CD8-positive, alpha-beta memory T cell (primary cell): ENCODE measurements around the gene KCNJ6. TPM values are rescaled to one million over a fixed set of nuclear protein-coding genes. Genes with fewer than 3 reads are reported as not detected.
A peak's percentile ranks its signal among the peaks of the same experiment; 100 is the strongest.

Experiments
- CTCF ChIA-PET: fragments of 350-600 bp; sonication (Branson Sonifier 250); formaldehyde crosslinking; loops from one replicate; lab custom pipeline; 2021; ENCODE audit warnings: antibody characterized with exemption; lab: Charles Lee
- POLR2A ChIA-PET: fragments of 350-600 bp; sonication (Branson Sonifier 250); formaldehyde crosslinking; loops from one replicate; lab custom pipeline; 2021; ENCODE audit warnings: antibody characterized with exemption; lab: Charles Lee
- DNase-seq, 5 donors: peaks; one replicate each; pipeline versions ENCODE4 v3.0.0 to v3.0.0-alpha.2; 2020 to 2022; ENCODE audit warnings: mixed read lengths in 1 of 5
- H3K27ac ChIP-seq: one replicate; pipeline ENCODE4 v1.7.0; 2013; ENCODE audit warnings: low read depth, mild to moderate bottlenecking, low read length, moderate library complexity
- H3K27me3 ChIP-seq: 2 replicates; pipeline ENCODE4 v1.7.0; 2013; ENCODE audit warnings: low read length, mild to moderate bottlenecking; ENCODE audit not compliant: insufficient read depth, poor library complexity, severe bottlenecking
- H3K36me3 ChIP-seq: 2 replicates; pipeline ENCODE4 v1.7.0; 2013; ENCODE audit warnings: mild to moderate bottlenecking, low read length, moderate library complexity; ENCODE audit not compliant: insufficient read depth
- H3K4me1 ChIP-seq: 2 replicates; pipeline ENCODE4 v1.7.0; 2013; ENCODE audit warnings: mild to moderate bottlenecking, low read length, moderate library complexity; ENCODE audit not compliant: insufficient read depth
- H3K4me3 ChIP-seq: 2 replicates; pipeline ENCODE4 v1.7.0; 2013; ENCODE audit warnings: mild to moderate bottlenecking, low read length
- H3K9me3 ChIP-seq: 2 replicates; pipeline ENCODE4 v1.7.0; 2013; ENCODE audit warnings: mild to moderate bottlenecking, low read length
- H3K27ac Mint-ChIP-seq, 8 donors: one replicate each; pipeline ENCODE4 v1.8.0; 2020 to 2021; ENCODE audit warnings: mixed read lengths in 8 of 8, mild to moderate bottlenecking in 6 of 8, inconsistent platforms in 3 of 8, moderate library complexity in 3 of 8
- H3K27me3 Mint-ChIP-seq, 2 donors: one replicate each; pipeline ENCODE4 v1.8.0; 2020 to 2021; ENCODE audit warnings: mixed read lengths in 2 of 2, mild to moderate bottlenecking in 1 of 2, moderate library complexity in 1 of 2
- H3K36me3 Mint-ChIP-seq, 3 donors: one replicate each; pipeline ENCODE4 v1.8.0; 2020 to 2021; ENCODE audit warnings: mixed read lengths in 3 of 3, inconsistent platforms in 1 of 3, mild to moderate bottlenecking in 1 of 3
- H3K4me1 Mint-ChIP-seq, 3 donors: one replicate each; pipeline ENCODE4 v1.8.0; 2020 to 2021; ENCODE audit warnings: mixed read lengths in 3 of 3, inconsistent platforms in 1 of 3, mild to moderate bottlenecking in 1 of 3
- H3K4me3 Mint-ChIP-seq, 7 donors: one replicate each; pipeline ENCODE4 v1.8.0; 2020 to 2021; ENCODE audit warnings: mixed read lengths in 7 of 7, mild to moderate bottlenecking in 6 of 7, moderate library complexity in 4 of 7, inconsistent platforms in 2 of 7
- H3K9me3 Mint-ChIP-seq, 5 donors: one replicate each; pipeline ENCODE4 v1.8.0; 2020 to 2022; ENCODE audit warnings: mixed read lengths in 5 of 5, mild to moderate bottlenecking in 3 of 5, moderate library complexity in 2 of 5, inconsistent platforms in 1 of 5
- polyA plus RNA-seq: library from polyadenylated mRNA; unstranded; fragments of 300-500 nt; fragmentation: Illumina TruSeq; gene quantifications from one replicate; pipeline ENCODE4 v1.2.3, GENCODE V29; 2021
- total RNA-seq, 2 experiments: library from RNA; stranded (reverse); gene quantifications; one replicate each; pipeline ENCODE4 v1.2.3, GENCODE V29; 2021

Gene KCNJ6
- total and polyA plus RNA-seq, 3 experiments from 2014 or later: not detected

GRCh38 chr21:37700641-37701202 is 215.5 kb downstream of the KCNJ6 start:
- Mint-ChIP-seq H3K4me3 (no peak overlapping the region), H3K4me1 (no peaks in the 10 kb centered on the region), H3K9me3 (peaks cover 0 to 3% (median 0%) of the 10 kb centered on the region in 5 donors), H3K36me3 (no peaks in the 10 kb centered on the region), H3K27me3 (peaks cover 4 to 23% of the 10 kb centered on the region in 2 donors), H3K27ac (peak overlapping the region in 1 of 8 donors; percentile 8)
- Histone ChIP-seq H3K9me3 (no peaks in the 10 kb centered on the region), H3K36me3 (no peaks in the 10 kb centered on the region), H3K4me3 (no peak overlapping the region), H3K27me3 (no peaks in the 10 kb centered on the region), H3K4me1 (no peaks in the 10 kb centered on the region), H3K27ac (no peak overlapping the region)
- ChIA-PET CTCF (no interaction called here), POLR2A (no interaction called here)
- no peak for DNase-seq

DNA sequence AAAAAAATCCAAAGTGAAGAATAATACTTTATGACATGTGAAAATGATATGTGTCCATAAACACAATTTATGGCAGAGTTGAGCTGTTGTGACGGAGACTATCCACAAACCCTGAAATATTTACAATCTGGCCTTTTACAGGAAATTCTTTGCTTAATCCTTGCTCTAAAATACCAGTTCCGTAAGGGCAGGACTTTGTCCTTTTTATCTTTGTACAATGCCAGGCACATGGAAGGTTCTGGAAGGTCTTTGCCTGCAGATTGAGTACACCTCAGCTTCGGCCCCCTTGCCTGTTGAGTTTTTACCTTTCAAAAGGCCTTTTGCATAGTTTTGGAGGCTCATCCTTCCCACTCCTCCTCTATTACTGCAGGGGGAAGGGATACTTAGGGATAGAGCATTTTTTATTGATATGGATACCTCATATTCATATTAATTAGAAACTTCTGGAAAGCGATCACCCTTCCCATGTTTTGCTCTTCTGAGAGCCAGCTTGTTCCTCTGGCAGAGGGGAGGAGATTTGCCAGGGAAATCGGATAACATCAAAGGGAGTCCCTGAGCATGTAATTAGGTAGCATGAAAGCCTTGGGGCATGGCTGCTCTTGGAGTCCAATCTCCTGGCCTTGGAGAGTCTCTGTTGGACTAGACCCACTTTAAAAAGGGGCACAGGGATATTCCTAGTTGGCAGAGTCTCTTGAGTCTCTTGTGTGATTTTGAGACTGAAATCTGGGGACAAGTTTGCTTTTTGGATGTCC is 217.1 kb downstream of the KCNJ6 start:
- Histone ChIP-seq H3K9me3 (no peaks in the 10 kb centered on the region), H3K27me3 (no peaks in the 10 kb centered on the region), H3K27ac (no peak overlapping the region), H3K4me1 (no peaks in the 10 kb centered on the region), H3K4me3 (no peak overlapping the region), H3K36me3 (no peaks in the 10 kb centered on the region)
- POLR2A ChIA-PET: no interaction called here
- peaks cover 0 to 3% (median 0%) of the 10 kb centered on the region in 5 donors for H3K9me3 Mint-ChIP-seq
- no peak overlapping the region for H3K27ac Mint-ChIP-seq
- no peaks in the 10 kb centered on the region for H3K36me3 Mint-ChIP-seq
- no peak overlapping the region for H3K4me3 Mint-ChIP-seq
- no peak for DNase-seq
- H3K27me3 Mint-ChIP-seq: peaks cover 4 to 34% of the 10 kb centered on the region in 2 donors
- CTCF ChIA-PET: no interaction called here
- H3K4me1 Mint-ChIP-seq: no peaks in the 10 kb centered on the region

DNA sequence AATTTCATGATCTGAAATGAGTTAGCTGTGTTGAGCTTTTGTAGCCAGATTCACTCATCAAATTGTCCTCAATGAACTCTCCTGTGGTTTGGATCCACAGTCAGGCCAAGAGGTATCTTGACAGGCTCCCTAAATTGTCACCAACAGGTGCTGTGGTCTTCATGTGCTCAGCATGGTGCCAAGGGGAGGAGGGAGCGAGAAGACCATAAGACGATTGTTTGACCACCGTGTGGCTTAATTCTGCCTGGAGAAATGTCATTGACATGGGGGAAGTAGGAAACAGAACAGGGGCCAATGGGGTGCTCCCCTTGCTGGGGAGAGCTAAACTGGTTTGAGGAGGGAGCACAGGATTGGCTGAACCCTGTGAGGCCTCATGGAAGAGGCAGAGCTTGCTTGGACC is 219.3 kb downstream of the KCNJ6 start:
- no peaks in the 10 kb centered on the region for H3K4me1 Mint-ChIP-seq
- no peaks in the 10 kb centered on the region for H3K27me3 ChIP-seq
- no peak overlapping the region for H3K27ac Mint-ChIP-seq
- H3K4me3 ChIP-seq: no peak overlapping the region
- peaks cover 0 to 3% (median 0%) of the 10 kb centered on the region in 5 donors for H3K9me3 Mint-ChIP-seq
- DNase-seq: no peak
- H3K27me3 Mint-ChIP-seq: peaks cover 8 to 40% of the 10 kb centered on the region in 2 donors
- H3K9me3 ChIP-seq: no peaks in the 10 kb centered on the region
- no peaks in the 10 kb centered on the region for H3K4me1 ChIP-seq
- no peak overlapping the region for H3K4me3 Mint-ChIP-seq
- H3K36me3 Mint-ChIP-seq: no peaks in the 10 kb centered on the region
- ChIA-PET CTCF (no interaction called here), POLR2A (no interaction called here)
- no peaks in the 10 kb centered on the region for H3K36me3 ChIP-seq
- no peak overlapping the region for H3K27ac ChIP-seq

DNA sequence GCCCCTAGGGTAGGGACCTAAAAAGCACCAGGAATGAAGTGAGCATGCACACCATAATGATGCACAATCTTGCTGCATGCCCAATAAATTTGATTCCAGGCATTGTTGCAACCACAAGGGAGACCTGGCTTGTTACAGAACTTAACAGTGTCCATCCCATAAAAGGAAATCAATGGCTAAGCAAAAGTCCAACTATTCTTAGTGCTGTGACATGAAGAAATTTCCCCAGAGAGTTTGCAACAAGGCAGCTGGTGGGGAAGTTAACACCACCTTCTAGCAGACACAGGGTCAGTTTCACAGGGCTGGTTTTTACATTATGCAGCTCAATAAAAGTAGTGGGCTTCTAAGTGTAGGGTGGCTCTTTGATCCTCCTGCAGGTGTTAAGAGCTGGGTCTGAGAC is 221.1 kb downstream of the KCNJ6 start:
- POLR2A ChIA-PET: no interaction called here
- no peak overlapping the region for H3K27ac ChIP-seq
- Mint-ChIP-seq H3K4me3 (no peak overlapping the region), H3K27me3 (peaks cover 8 to 40% of the 10 kb centered on the region in 2 donors), H3K36me3 (no peaks in the 10 kb centered on the region), H3K9me3 (peaks cover 0 to 3% (median 0%) of the 10 kb centered on the region in 5 donors), H3K27ac (no peak overlapping the region), H3K4me1 (no peaks in the 10 kb centered on the region)
- no peaks in the 10 kb centered on the region for H3K36me3 ChIP-seq
- no peaks in the 10 kb centered on the region for H3K27me3 ChIP-seq
- H3K9me3 ChIP-seq: no peaks in the 10 kb centered on the region
- H3K4me3 ChIP-seq: no peak overlapping the region
- H3K4me1 ChIP-seq: no peaks in the 10 kb centered on the region
- CTCF ChIA-PET: interaction anchor here (0.8 kb wide), 1 partner anchor 20 kb away, joined by 3 read pairs; no protein-coding TSS in a partner anchor
- DNase-seq: no peak

- Mint-ChIP-seq H3K4me1 (no peaks in the 10 kb centered on the region), H3K36me3 (no peaks in the 10 kb centered on the region), H3K27me3 (peaks cover 8 to 18% of the 10 kb centered on the region in 2 donors), H3K27ac (no peak overlapping the region), H3K9me3 (no peaks in the 10 kb centered on the region), H3K4me3 (no peak overlapping the region)
- DNase-seq: no peak
- POLR2A ChIA-PET: no interaction called here
- Histone ChIP-seq H3K27me3 (no peaks in the 10 kb centered on the region), H3K27ac (no peak overlapping the region), H3K36me3 (no peaks in the 10 kb centered on the region), H3K4me1 (no peaks in the 10 kb centered on the region), H3K4me3 (no peak overlapping the region), H3K9me3 (no peaks in the 10 kb centered on the region)
- CTCF ChIA-PET: no interaction called here
Observed at GRCh38 chr21:37688952-37689659, 227.2 kb downstream of the KCNJ6 start.

GRCh38 chr21:37686991-37687810 is 229.1 kb downstream of the KCNJ6 start:
- no peaks in the 10 kb centered on the region for H3K9me3 Mint-ChIP-seq
- no peak overlapping the region for H3K4me3 Mint-ChIP-seq
- no peaks in the 10 kb centered on the region for H3K4me1 Mint-ChIP-seq
- H3K4me3 ChIP-seq: no peak overlapping the region
- no peaks in the 10 kb centered on the region for H3K27me3 ChIP-seq
- no peak overlapping the region for H3K27ac Mint-ChIP-seq
- no peaks in the 10 kb centered on the region for H3K9me3 ChIP-seq
- ChIA-PET POLR2A (no interaction called here), CTCF (no interaction called here)
- no peaks in the 10 kb centered on the region for H3K36me3 Mint-ChIP-seq
- no peak overlapping the region for H3K27ac ChIP-seq
- no peaks in the 10 kb centered on the region for H3K36me3 ChIP-seq
- no peaks in the 10 kb centered on the region for H3K4me1 ChIP-seq
- no peak for DNase-seq
- peaks cover 4 to 20% of the 10 kb centered on the region in 2 donors for H3K27me3 Mint-ChIP-seq

DNA sequence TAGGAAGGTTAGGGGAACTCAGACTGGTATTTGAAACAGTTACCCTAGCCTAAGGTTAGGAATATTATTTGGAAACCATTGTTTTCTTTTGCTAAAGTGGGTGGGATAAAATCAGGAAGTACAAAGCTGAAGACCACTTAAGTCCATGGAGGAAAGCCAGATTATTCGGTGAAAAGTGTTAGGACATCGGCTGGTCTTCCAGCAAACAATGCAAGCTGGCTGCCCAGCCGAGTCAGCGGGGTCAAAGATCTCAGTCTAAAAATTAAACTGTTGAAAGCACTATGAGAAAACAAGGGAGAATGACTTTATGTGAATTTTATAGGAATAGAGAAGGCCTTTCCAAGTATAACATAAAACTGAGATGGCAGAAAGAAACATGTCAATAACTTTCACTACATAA is 231.7 kb downstream of the KCNJ6 start:
- Histone ChIP-seq H3K4me3 (no peak overlapping the region), H3K4me1 (no peaks in the 10 kb centered on the region), H3K27me3 (no peaks in the 10 kb centered on the region), H3K27ac (no peak overlapping the region), H3K9me3 (no peaks in the 10 kb centered on the region), H3K36me3 (no peaks in the 10 kb centered on the region)
- POLR2A ChIA-PET: no interaction called here
- no peaks in the 10 kb centered on the region for H3K4me1 Mint-ChIP-seq
- no peaks in the 10 kb centered on the region for H3K36me3 Mint-ChIP-seq
- no peak overlapping the region for H3K27ac Mint-ChIP-seq
- H3K27me3 Mint-ChIP-seq: peaks cover 8 to 40% of the 10 kb centered on the region in 2 donors
- CTCF ChIA-PET: no interaction called here
- H3K4me3 Mint-ChIP-seq: no peak overlapping the region
- DNase-seq: no peak
- H3K9me3 Mint-ChIP-seq: no peaks in the 10 kb centered on the region
